ENCODE results near the gene HEPHL1. TPM values are rescaled to one million over a fixed set of nuclear protein-coding genes. Genes with fewer than 3 reads are reported as not detected.

The HEPHL1 gene
- total RNA-seq: 0.21 and 2.2 TPM in 2 replicates

GRCh38 chr11:94020777-94021481 is at the start of gene HEPHL1:
Gene HEPHL1, plus strand, starts transcription at chr11:94021354. Its CDS starts 15 bp downstream, at chr11:94021369.

GRCh38 chr11:94128746-94129511 is 107.8 kb downstream of the HEPHL1 start, which contains the start of gene PANX1:
Gene PANX1, plus strand, starts transcription at chr11:94128841. Its CDS starts 472 bp downstream, at chr11:94129313.

Other genes starting within 250 kb of the HEPHL1 start
- 16.1 and 32.8 TPM in 2 replicates for gene MED17, start 237.1 kb upstream of the HEPHL1 start, total RNA-seq
- gene VSTM5, start 170.7 kb upstream of the HEPHL1 start, total RNA-seq: 2.4 TPM in 1 of 2 replicates, not detected in the other
- gene PANX1, start 107.5 kb downstream of the HEPHL1 start, total RNA-seq: 65.4 and 104 TPM in 2 replicates

Data from tracheal epithelial cell (primary cell).